NT2/D1 (cell line): ENCODE measurements around the gene PLGLB1.
"Not testable (repeated sequence)": the region's sequence is repeated elsewhere in the genome, so short reads cannot be mapped to it uniquely, and the experiment has no call there.

Experiments
- SUZ12 ChIP-seq: IDR thresholded peaks from 2 replicates; pipeline ENCODE4 v1.6.1; 2011; ENCODE audit not compliant: insufficient read length, insufficient read depth; ENCODE audit errors: extremely low read depth
- YY1 ChIP-seq: IDR thresholded peaks from 2 replicates; pipeline ENCODE4 v1.6.1; 2011; ENCODE audit not compliant: insufficient read length, insufficient read depth
- ZNF274 ChIP-seq: IDR thresholded peaks from 2 replicates; pipeline ENCODE4 v1.6.1; 2011; ENCODE audit warnings: mild to moderate bottlenecking, low read depth, low read length

DNA sequence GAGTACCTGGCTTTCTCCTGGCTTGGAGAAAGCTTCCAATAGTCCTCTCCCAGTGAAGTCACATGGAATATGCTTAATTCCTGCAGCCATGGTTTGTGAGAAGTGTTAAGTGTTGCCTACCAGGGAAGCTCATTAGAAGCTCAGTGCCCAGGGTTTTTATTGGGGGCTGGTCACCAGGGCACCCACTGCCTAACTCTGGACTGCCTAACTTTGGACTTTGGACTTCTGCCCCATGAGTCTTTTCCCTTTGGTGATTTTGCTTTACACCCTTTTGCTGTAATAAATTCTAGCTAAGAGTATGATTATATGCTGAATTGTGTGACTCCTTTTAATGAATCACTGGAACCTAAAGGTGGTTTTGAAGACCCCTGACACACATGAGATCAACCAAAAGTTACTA is 35.2 kb upstream of the PLGLB1 start:
- TF ChIP-seq SUZ12, ZNF274, YY1: not testable (repeated sequence)
